ENCODE data around the gene TMEM243.
A peak's percentile ranks its signal among the peaks of the same experiment; 100 is the strongest.

TMEM243 gene

GRCh38 chr7:87213811-87214210, 5.7 kb downstream of the TMEM243 start:
- Histone ChIP-seq H4K20me1 (ENCODE audit: insufficient read depth, low read length) (peaks cover 77% of the 10 kb centered on the region), H3K27me3 (ENCODE audit: low read depth, low read length) (no peaks in the 10 kb centered on the region), H3K9me3 (ENCODE audit: insufficient read depth, low read length) (no peaks in the 10 kb centered on the region), H3K36me3 (replicated peaks; ENCODE audit: low read depth, low read length) (peaks cover 75% of the 10 kb centered on the region), H3K4me3 (ENCODE audit: low read length) (no peak overlapping the region), H3K9ac (ENCODE audit: low read length) (no peak overlapping the region), H3K79me2 (ENCODE audit: low read length) (peaks cover 92% of the 10 kb centered on the region), H2AFZ (ENCODE audit: low read depth, low read length) (no peak overlapping the region), H3K4me2 (ENCODE audit: low read length) (peak overlapping the region; percentile 42; the same call in 1 of the 2 replicates), H3K4me1 (ENCODE audit: low read length) (peaks cover 57% of the 10 kb centered on the region), H3K27ac (ENCODE audit: low read length) (no peak overlapping the region)
- no peak for TF ChIP-seq CTCF (IDR thresholded peaks at IDR 0.05; ENCODE audit: low read depth, low read length)
- no peak for TF ChIP-seq EZH2phosphoT487 (IDR thresholded peaks at IDR 0.05; ENCODE audit: low read depth)

GRCh38 chr7:87213252-87213651, 6.3 kb downstream of the TMEM243 start:
- peaks cover 75% of the 10 kb centered on the region for H3K36me3 ChIP-seq (replicated peaks; ENCODE audit: low read depth, low read length)
- H4K20me1 ChIP-seq (ENCODE audit: insufficient read depth, low read length) = peaks cover 83% of the 10 kb centered on the region
- H3K27ac ChIP-seq (ENCODE audit: low read length) = 0 out of 2 replicates have a peak overlapping the region, but pooled peaks have one; percentile 17
- no peaks in the 10 kb centered on the region for H3K9me3 ChIP-seq (ENCODE audit: insufficient read depth, low read length)
- H3K79me2 ChIP-seq (ENCODE audit: low read length) = peaks cover 92% of the 10 kb centered on the region
- no peak overlapping the region for H2AFZ ChIP-seq (ENCODE audit: low read depth, low read length)
- H3K4me2 ChIP-seq (ENCODE audit: low read length) = peak overlapping the region; percentile 42
- no peaks in the 10 kb centered on the region for H3K27me3 ChIP-seq (ENCODE audit: low read depth, low read length)
- H3K4me3 ChIP-seq (ENCODE audit: low read length) = no peak overlapping the region
- H3K9ac ChIP-seq (ENCODE audit: low read length) = no peak overlapping the region
- TF ChIP-seq CTCF (IDR thresholded peaks at IDR 0.05; ENCODE audit: low read depth, low read length) (no peak), EZH2phosphoT487 (IDR thresholded peaks at IDR 0.05; ENCODE audit: low read depth) (no peak)
- H3K4me1 ChIP-seq (ENCODE audit: low read length) = peaks cover 57% of the 10 kb centered on the region

DNA sequence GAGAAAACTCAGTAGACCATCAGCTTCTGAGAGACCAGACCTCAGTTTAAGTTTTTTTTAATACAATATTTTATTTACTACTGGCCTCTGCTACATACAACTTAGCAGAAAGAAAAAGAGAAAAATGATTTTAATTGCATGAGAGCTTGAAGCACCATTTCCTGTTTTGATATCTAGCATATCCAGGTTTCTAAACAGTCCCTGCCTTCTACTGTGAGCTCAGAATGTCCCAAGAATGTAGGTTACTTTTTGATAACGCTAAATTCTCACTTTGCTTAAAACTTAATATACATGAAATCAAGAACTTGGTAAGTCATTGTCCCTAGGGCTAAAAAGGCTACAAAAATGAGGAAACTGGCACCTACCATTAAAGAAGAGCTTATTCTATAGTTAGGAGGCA, 7.0 kb downstream of the TMEM243 start:
- peak overlapping the region; percentile 42 for H3K4me2 ChIP-seq (ENCODE audit: low read length)
- peaks cover 86% of the 10 kb centered on the region for H4K20me1 ChIP-seq (ENCODE audit: insufficient read depth, low read length)
- no peak overlapping the region for H3K9ac ChIP-seq (ENCODE audit: low read length)
- H3K79me2 ChIP-seq (ENCODE audit: low read length) = peaks cover 92% of the 10 kb centered on the region
- H3K36me3 ChIP-seq (replicated peaks; ENCODE audit: low read depth, low read length) = peaks cover 73% of the 10 kb centered on the region
- H3K27ac ChIP-seq (ENCODE audit: low read length) = peak overlapping the region; percentile 17; the same call in 1 of the 2 replicates
- peaks cover 51% of the 10 kb centered on the region for H3K4me1 ChIP-seq (ENCODE audit: low read length)
- H3K9me3 ChIP-seq (ENCODE audit: insufficient read depth, low read length) = no peaks in the 10 kb centered on the region
- no peak overlapping the region for H2AFZ ChIP-seq (ENCODE audit: low read depth, low read length)
- no peaks in the 10 kb centered on the region for H3K27me3 ChIP-seq (ENCODE audit: low read depth, low read length)
- TF ChIP-seq CTCF (IDR thresholded peaks at IDR 0.05; ENCODE audit: low read depth, low read length) (no peak), EZH2phosphoT487 (IDR thresholded peaks at IDR 0.05; ENCODE audit: low read depth) (no peak)
- 0 out of 2 replicates have a peak overlapping the region, but pooled peaks have one; percentile 5 for H3K4me3 ChIP-seq (ENCODE audit: low read length)

DNA sequence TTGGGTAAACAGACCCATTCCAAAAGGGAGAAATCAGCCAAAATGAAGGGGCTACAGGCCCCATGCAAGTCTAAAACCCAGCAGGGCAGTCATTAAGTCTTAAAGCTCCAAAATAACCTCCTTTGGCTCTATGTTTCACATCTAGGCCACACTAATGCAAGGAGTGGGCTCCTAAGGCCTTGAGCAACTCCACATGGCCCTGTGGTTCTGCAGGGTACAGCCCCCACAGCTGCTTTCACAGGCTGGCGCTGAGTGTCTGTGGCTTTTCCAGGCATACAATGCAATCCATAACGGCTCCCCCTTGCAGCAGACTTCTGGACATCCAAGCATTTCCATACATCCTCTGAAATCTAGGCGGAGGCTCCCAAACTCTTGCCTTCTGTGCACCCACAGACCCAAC, 9.0 kb downstream of the TMEM243 start:
- Histone ChIP-seq H3K27ac (ENCODE audit: low read length) (no peak overlapping the region), H3K36me3 (replicated peaks; ENCODE audit: low read depth, low read length) (peaks cover 86% of the 10 kb centered on the region), H3K27me3 (ENCODE audit: low read depth, low read length) (no peaks in the 10 kb centered on the region), H4K20me1 (ENCODE audit: insufficient read depth, low read length) (peaks cover 96% of the 10 kb centered on the region), H2AFZ (ENCODE audit: low read depth, low read length) (no peak overlapping the region), H3K9me3 (ENCODE audit: insufficient read depth, low read length) (peaks cover 8% of the 10 kb centered on the region; the same call in 1 of the 2 replicates), H3K9ac (ENCODE audit: low read length) (no peak overlapping the region), H3K79me2 (ENCODE audit: low read length) (peaks cover 99% of the 10 kb centered on the region), H3K4me1 (ENCODE audit: low read length) (peaks cover 34% of the 10 kb centered on the region), H3K4me3 (ENCODE audit: low read length) (no peak overlapping the region), H3K4me2 (ENCODE audit: low read length) (no peak overlapping the region)
- TF ChIP-seq EZH2phosphoT487 (IDR thresholded peaks at IDR 0.05; ENCODE audit: low read depth) (no peak), CTCF (IDR thresholded peaks at IDR 0.05; ENCODE audit: low read depth, low read length) (no peak)
